OCI-LY7 (cell line): ENCODE results near the gene SRGAP1.

Experiments
- CTCF ChIP-seq: fragments of 200-600 bp; sonication (generic); conservative IDR thresholded peaks from 2 replicates; pipeline ENCODE4 v1.5.1; 2014; ENCODE audit warnings: mild to moderate bottlenecking, antibody characterized with exemption, low read length, moderate library complexity, mixed read lengths
- EZH2phosphoT487 ChIP-seq: fragments of 200-600 bp; sonication (generic); IDR thresholded peaks from 2 replicates; pipeline ENCODE4 v1.6.1; 2018; ENCODE audit warnings: low read depth, borderline replicate concordance, mild to moderate bottlenecking, mixed run types, antibody characterized with exemption, low read length, moderate library complexity, mixed read lengths

DNA sequence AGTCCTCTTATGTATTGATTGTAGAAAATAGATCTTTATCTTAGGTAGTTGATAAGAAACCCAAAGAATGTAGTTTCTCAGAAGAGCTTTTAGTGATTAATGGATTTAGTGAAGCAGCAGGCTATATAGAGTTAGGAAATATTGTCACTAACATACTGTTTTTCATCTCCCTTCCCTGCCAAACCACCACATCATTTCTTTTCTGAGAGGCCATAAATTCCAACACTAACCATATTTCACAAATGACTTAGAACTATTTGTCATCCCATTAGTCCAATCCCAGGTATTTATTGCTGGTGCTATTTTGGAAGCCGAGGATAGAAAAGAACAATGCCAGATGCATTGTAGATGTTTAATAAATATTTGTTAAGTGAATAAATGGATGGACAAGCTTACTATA, 191.9 kb downstream of the SRGAP1 start:
- TF ChIP-seq CTCF, result no peak
- no peak for TF ChIP-seq EZH2phosphoT487
